HG03432 (cell line): ENCODE measurements around the gene RASL10A.

Experiments
- ATAC-seq: cut with Tn5 transposase; IDR thresholded peaks from one replicate; pipeline ENCODE4 v1.9.1; 2021; ENCODE audit warnings: mild to moderate bottlenecking, moderate library complexity; ENCODE audit not compliant: unreplicated experiment

RASL10A gene

DNA sequence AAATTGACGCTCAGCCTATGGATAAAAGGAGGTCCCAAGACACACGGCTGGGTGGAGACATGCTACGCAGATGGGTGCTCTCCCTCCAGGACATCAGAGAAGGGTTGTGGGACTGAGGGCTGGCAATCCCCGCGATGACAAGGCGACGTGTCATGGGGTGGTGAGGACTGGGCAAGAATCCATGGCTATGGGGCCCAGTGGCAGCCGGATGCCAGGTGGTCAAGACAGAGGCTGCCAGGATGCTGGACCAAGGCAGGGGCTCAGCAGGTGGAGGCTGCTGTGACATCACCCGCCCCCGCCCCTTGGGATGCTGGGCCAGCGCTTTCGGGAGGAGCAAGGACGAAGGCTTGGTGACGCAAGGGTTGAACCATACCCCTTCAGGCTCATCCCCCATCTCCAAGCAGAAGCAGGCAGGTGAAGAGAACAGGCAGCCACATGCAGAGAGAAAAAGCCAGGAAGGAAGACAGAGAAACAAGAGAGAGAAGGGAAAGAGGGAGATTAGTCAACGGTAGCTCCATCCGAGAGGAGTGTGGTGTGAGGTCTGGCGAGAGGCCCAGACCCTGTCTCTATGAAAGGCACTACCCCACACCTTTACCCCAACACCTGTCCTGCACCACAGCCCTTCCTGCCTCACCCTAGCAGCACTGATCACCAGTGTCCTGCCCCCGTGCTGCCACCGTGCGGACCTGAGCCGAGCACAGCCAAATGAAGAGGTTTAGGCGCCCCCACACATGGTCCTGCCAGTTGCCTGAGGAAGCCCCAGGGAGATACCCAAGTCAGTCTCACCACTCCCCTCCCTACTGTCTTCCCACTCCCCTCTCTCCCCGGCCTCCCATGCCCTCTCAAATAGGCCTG, 24.1 kb upstream of the RASL10A start:
- no peak for ATAC-seq

DNA sequence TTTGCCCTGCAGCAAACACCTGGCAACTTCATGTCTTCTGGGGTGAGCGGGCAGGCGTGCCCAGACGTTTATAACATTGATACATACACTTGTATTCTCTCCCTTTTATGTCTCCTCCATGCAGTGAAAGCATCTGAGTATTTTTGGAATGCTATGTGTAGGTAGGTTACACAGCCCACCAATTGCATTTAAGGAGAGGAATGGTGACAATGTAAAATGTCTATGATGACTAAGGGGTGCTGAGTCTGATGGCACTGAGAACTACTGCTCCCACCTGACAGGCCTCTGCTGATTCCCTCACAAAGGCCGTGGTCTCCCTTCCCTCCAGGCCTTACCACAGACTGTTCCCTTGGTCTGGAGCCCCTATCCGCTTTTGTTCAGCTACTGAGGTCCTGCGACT, 22.9 kb upstream of the RASL10A start:
- ATAC-seq: no peak

DNA sequence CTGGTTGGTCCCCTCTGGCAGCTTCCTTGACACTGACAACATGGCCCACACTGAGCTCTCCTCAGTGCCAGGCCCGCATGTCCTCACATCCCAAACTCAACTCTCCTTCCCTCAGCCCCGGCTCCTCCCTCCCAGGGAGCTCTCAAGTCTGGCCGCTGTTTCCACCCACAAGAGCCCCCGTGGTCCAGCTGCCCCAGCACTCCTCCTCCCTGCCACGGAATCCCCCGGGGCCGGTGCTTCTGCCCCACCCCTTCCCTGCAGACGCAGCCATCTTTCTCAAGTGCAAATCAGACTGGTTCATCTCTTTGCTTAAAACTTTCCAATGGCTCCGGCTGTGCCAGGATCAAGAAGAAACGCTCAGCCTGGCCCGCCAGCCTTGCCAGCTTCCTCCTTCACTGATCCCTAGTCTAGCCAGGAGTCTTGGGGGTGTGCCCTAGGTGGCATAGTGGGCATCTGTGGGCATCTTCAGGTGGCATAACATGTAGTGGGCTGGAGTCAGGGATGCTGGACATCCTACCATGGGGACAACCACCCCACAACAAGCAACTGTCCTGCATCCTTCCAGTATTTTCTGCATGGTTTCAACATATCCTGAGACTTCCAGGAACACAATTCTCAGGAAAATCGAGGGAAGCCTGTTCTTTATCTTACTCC, 22.3 kb upstream of the RASL10A start:
- ATAC-seq: no peak

DNA sequence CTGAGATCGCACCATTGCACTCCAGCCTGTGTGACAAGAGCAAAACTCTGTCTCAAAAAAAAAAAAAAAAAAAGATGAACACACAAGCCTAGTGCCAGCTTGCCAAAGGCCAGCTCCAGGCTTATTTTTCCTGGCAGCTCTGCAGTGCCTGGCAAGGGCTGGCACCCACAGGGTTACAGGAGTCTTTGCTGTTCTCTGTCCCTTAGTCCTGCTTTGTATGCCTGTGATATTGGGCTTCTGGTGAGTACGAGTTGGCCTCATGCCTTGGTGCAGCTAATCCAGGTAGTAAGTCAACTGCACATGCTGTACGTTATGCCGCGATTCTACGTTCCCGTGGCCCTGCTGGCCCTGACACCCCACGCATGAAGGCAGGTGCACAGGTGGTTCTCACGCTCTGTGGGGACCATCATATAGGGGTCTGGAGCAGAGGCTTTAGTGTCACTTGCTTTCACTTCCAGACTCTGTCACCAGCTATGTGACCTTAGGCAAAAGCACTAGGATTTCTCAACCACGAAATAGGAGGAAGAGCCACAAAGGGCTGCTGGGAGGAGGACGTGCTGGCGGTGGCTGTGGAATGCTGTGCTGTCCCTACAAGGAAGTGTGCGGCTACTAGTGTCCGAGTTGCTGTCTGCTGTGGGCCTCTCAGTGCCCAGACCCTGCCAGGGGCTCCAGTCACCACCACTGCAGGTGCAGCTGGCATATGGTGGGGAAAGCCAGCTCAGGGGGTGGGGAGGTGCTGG, 21.4 kb upstream of the RASL10A start:
- no peak for ATAC-seq

DNA sequence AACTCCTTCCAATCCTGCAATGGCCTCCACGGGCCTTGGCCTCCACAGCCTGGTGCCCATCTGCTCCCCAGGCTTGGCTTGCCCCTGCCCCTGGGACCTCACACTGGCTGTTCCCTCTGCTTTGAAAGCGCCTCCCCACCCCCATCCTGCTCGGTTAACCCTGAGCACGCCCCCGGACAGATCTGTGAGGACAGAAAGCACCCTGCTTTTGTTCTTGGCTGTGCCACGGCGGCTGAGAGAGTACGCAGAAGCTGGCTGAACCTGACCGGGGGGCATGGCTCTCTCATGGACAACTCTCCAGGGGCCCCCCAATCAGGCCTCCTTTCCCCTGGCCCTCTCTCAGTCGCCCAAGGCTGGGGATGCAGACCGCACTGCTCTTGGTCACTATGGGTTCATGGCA, 20.2 kb upstream of the RASL10A start:
- ATAC-seq: no peak

DNA sequence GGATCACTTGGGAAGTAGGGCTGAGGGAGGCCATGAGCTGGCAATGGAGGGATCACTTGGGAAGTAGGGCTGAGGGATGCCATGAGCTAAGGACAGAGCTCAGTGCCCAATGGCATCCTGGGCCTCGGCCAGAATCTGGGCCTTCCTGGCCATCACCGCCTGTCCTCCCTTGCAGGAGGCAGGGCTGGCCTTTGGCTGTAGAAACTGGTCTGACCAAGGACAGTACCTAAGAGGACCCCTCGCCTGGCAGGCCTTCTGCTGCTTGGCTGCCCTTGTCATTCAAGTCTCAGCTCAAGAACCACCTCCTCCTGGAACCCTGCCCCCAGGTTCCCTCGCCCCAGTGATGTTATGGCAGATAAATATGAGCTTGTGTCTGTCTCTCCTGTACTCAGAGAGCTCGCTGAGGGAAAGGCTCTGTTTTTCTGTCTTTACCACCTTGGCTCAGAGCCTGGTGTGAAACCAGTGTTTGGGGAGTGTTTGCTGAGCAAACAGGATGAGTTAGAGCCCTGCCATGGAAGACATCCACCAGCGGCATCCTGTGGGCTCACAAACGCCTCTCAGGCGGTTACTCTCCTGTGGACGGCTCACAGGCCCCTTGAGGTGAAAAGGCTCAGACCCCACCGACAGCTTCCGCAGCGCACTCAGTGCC, 19.3 kb upstream of the RASL10A start:
- no peak for ATAC-seq

DNA sequence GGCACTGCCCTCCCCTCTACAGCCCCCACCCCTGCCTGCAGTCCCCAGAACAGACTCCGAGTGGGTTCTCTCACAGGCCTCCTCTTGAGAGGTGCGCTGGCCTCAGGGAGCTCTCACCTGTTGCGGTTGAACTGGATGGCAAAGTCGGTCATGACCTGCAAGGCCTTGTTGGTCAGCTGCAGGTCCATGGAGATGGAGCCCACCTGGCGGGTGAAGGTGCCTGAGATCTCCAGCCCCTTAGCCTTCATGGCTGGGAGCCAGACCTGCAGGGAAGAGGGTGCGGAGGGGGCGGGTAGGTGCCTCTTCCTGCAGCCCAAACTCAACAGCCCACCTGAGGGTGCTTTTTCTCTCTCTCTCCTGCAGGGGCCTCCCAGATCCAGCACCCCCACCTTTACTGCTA, 18.7 kb upstream of the RASL10A start:
- ATAC-seq: no peak

DNA sequence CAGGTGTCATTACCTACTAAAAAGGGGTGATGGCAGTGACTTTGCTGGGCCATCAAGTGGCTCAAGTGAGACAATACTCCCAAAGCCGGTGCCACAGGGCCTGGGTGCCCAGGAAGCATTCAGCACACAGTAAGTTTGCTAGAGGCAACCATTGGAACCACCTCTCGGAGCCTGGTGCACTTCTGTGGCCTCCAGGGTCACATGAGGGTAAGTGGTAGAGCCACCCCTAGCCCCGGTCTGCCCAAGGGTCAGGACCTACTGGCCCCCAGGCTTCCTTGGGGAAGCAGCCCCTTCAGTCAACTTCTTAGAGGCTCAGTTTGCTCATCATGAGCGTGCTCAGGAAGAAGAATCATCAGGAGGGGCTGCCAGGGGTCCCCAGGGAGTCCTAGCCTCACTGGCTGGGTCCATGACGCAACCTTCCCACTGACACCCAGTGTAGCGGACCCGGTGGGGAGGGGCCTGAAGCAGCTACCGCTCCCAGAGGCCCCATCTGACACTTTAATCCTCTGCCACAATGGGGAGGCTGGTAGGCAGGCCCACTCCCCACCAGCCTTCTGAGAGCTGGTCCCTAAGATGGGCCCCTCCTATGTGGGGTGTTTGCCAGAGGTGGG, 17.5 kb upstream of the RASL10A start:
- ATAC-seq: no peak

DNA sequence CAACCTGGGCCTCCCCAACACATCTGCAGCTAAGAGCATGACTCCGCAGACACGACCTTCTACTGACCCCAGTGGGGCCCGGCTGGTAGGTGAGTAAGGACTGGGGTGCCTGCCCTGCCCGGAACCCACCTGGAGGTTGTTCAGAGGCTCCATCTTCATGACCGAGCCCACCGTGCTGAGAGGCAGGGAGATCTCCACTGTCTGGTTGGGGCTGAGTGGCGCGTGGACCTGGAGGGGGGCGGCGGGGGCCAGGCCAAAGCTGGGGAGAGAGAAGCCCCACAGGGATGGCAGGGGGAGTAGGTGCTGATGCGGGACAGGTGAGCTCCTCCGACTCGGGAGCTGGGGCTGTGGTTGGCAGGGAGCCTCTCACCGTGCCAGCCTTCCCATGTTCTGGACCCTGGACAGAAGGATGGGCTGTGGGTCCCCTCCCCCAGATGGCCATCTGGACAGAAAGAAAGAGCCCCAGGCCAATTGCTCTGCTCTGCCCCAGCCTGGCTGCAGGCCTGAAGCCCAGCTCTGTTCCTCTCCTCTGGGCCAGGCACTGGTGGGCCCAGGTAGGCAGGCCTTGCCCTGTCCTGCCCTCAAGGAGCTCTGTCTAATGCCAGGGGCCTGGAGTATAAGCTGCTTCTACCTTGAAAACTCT, 16.3 kb upstream of the RASL10A start:
- no peak for ATAC-seq

DNA sequence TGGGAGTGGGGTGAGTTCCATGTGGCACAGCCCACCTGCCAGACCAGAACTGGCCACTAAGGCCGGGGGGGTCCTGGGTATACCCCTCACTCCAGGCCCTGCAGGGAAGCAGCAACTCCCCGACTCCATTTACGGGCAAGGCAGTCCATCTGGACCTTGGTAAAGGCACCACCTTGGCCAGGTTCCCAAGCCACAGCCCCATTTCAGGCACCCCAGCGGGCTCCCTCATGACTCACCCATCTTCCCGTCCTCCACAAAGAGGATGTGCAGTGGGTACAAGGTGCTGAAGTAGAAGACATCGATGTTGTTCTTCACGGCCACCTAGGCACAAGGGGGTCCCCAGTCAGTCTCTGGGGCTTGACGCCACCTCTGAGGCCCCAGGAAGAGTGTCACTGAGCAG, 15.7 kb upstream of the RASL10A start:
- ATAC-seq: no peak

DNA sequence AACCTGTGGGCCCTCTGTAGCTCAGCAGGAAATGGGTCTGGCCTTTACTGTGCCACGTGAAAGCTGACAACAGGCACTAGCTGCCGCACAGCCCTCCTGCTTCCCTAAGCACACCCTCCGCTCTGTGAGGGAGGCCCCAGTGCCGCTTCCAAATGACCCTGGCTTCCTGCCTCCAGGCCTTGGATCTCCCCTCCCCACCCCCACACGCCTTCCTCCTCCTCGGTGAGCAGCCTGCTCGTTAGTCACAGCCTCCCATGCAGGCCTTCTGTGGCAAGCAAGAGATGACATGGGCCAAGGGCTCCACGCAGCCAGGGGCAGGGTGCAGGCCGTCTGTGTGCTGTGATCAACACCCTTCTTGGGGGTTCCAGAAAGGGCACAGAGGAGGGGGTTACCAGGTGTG, 15.3 kb upstream of the RASL10A start:
- ATAC-seq: no peak

DNA sequence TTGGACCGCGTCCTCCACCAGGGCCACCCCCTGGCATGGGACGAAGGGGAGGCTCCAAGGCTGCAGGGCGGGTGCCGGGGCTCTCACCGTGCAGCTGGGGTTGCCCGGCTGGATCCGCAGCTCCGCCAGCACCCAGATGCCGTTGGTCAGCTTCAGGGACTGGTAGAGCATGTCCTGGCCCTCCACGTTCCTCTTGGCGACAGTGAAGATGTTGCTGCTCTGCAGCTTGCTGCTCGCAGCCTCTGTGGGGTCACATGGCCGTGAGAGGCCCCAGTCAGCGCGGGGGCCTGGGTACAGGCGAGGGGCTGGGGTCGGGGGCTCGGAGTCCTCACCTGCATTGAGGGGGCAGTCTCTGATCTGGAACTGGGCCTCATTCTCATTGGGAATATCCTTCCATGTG, 14.8 kb upstream of the RASL10A start:
- ATAC-seq: no peak

DNA sequence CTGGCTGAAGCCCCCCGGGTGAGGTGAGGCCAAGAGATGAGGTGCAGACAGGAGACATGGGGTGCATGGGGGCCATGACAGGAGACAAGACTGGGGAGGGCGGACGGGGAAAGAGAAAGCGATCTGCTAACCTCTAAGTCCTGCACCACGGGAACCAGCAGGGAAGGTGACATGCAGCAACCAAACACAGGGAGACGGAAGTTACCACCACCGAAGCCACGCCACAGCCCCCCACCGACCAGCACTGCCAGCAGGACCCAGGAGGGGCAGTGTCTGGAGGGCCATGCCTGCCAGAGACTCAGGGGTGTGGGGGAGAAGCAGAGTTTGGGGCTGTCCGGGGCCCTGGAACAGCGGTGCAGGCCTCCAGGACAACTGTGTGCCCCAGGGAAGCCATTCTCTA, 14.1 kb upstream of the RASL10A start:
- no peak for ATAC-seq

DNA sequence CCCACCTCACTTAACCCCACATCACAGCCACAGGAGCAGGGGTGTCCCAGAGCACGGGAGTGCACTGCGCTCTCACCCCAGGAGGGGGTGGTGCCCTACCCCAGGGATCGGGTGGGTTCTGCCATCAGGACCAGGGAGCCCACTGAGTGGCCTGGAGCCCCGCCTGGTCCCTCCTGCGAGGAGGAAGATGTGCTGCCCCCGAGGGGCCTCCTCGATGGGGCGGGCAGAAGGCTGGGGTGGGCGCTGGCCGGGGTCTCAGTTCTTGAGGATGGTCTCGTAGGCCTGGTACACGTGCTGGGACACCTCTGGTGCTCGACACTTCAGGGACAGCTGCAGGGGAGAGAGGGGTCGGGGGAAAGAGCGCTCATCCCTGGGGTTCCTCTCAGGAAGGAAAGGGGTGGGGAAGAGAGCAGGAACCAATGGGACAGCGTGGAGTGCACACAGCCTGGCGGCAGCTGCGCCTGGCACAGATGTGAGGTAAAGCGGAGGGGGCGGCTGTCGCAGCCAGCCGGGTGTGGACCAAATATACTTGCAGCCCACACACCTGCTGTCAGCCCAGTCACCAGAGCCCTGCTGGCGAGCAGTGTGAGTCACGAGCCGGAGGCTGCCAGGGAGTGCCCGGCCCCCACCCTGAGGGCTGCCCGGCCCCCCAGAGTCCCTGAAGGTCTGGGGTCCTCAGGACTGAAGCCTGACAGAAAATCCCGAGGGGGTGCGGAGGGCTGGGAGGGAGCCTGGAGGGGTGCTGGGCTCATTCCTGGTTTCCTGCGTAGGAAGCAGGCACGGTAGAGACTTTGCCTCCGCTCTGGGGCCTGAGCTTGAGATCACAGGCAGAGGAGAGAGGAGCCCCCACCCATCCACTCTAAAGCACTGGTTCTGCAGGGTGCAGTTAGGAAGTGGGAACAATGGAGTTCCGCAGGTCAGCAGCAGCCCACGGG, 13.3 kb upstream of the RASL10A start:
- no peak for ATAC-seq

DNA sequence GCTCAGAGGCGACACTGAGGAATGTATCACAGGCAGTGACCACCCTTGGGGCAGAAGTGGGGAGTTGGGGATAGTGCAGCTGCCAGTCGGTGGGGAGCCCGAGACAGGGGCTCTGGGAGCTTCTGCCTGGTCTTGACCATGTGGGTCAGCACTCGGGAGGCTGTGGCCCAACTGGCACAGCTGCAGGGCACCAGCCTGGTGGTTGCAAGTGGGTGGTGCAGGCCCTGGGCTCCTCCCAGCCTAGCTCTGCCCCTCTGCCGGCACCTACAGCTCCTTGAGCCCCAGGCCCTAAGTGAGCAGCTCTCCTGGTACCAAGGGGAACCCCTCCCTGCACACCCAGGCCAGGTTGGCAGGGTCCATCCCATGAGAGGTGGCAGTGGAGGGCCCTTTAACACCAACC, 12.6 kb upstream of the RASL10A start:
- ATAC-seq: no peak

DNA sequence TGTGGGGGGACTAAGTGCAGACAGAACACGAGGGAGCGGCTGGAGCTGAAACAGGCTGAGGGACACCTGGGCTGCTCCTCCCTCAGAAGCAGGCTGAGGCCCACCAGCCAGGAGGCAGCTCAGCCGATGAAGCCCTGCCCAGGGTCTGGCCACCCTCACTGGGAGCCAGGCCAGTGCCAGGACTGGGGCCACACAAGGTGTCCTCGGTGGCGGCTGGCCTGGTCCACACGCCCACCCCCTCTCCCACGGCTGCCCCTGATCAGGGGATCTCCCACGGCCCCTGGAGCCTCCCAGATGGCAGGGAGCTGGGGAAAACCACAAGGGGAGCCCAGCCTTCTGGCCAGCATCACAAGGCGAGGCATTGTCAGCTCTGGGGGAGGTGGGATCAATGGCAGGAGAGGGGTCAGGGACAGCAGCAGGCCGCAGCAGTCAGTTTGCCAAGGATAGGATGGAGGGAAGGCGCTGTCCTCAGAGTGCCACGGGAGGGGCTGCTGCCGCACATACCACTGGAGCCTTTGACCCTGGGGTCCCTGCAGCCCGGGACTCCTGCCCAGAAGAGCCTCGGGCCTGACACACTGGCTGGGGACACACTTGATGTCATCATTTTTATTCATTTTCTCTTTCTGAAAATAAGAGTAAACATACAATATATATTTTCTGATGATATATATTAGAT, 11.7 kb upstream of the RASL10A start:
- ATAC-seq: no peak

DNA sequence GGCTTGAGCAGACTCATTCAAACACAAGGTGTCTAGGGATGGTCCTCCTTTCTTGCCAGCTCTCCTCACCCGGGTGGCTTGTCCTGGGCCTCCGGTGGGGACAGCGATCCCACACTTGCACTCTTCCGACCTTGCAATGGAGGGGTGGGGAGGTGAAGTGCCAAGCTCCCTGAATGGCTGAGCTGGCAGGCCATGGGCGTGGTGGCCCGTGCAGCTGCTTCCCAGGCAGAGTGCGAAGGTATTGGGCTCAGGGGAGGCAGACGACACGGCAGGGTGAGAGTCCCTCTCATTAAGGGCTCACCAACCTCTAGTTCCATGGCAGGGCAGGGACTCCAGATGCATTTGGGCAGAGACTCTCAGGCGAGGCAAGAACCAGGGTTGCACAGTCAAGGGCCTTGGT, 11.0 kb upstream of the RASL10A start:
- ATAC-seq: no peak

DNA sequence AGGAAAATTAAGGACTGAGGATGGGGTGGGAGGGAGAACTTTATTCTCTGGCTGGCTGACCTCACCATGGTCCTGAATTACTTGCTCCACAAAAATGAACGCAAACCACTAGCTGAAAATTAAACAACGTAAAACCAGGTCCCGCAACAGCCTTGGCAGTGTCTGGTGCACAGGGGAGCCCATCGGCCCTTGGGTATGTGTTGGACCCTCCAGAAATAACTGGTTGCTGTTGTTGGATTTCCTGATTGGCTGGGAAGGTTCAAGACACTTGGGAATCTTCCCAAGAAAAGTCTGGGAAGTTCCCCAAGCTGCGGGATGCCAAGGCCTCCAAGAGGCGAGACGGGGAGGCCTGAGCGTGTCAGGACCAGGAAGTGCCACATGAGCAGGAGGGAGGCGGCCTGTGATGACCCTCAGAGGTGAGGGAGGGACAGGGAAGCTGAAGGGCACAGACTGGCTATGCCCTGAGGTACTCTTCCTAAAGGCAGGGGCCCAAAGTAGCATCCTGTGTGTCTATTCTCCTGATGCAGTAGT, 10.4 kb upstream of the RASL10A start:
- ATAC-seq: no peak

DNA sequence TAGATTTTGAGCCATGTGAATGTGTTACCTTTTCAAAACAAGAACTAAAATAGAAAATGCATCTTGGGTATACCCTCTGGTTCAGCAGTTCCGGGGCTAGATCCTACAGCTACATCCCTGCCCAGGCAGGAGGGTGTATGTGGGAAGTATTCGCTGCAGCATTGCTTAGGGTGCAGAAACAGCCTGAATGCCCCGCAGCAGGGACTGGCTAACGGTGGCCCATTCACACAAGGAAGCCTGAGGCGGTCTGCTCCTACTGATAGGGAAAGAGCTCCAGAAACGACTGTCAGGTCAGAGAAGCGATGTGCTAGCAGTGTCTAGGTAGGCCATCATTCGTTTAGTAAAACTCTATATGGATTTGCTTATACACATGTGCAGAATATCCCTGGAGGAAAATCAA, 9.9 kb upstream of the RASL10A start:
- ATAC-seq: no peak
